ENCODE results near the gene CHCHD3. TPM values are rescaled to one million over a fixed set of nuclear protein-coding genes. Genes with fewer than 3 reads are reported as not detected.

Gene CHCHD3
- total RNA-seq, 1 donor from 2014 or later = 142 TPM

GRCh38 chr7:132751244-132751647 is 330.6 kb downstream of the CHCHD3 start:
- peak; percentile 65 for DNase-seq (ENCODE audit: low spot score)
- Histone ChIP-seq H3F3A (ENCODE audit: low read depth) (peaks cover 3% of the 10 kb centered on the region), H3K9me3 (ENCODE audit: low read depth) (no peaks in the 10 kb centered on the region), H3K4me1 (peaks cover 14% of the 10 kb centered on the region), H3K27me3 (no peaks in the 10 kb centered on the region), H3K9ac (no peak overlapping the region), H3K36me3 (no peaks in the 10 kb centered on the region), H3K4me2 (peak overlapping the region; percentile 5), H4K20me1 (ENCODE audit: low read depth) (no peaks in the 10 kb centered on the region), H3K27ac (no peak overlapping the region), H2AFZ (replicated peaks) (peak overlapping the region; percentile 90), H3K79me2 (ENCODE audit: low read depth) (no peaks in the 10 kb centered on the region), H3K4me3 (no peak overlapping the region)
- Mint-ChIP-seq H3K36me3 (no peaks in the 10 kb centered on the region), H3K27me3 (ENCODE audit: insufficient read depth, low read depth) (peaks cover 7% of the 10 kb centered on the region), H3K27ac (peak overlapping the region; percentile 47), H3K4me1 (peaks cover 18% of the 10 kb centered on the region), H3K4me3 (peak overlapping the region; percentile 1), H3K9me3 (peaks cover 4% of the 10 kb centered on the region)
- no peak for TF ChIP-seq EZH2phosphoT487 (IDR thresholded peaks at IDR 0.05)
- no peak for TF ChIP-seq CTCF (IDR thresholded peaks at IDR 0.05)
- no peak for TF ChIP-seq EZH2 (IDR thresholded peaks at IDR 0.05)

GRCh38 chr7:132750530-132751217 is 331.2 kb downstream of the CHCHD3 start:
- H3K36me3 Mint-ChIP-seq = no peaks in the 10 kb centered on the region
- no peak for DNase-seq (ENCODE audit: low spot score)
- H3K9me3 Mint-ChIP-seq = peaks cover 4% of the 10 kb centered on the region
- Histone ChIP-seq H2AFZ (replicated peaks) (peak overlapping the region; percentile 90), H3K4me2 (peak overlapping the region; percentile 5), H3K27me3 (no peaks in the 10 kb centered on the region), H3K9me3 (ENCODE audit: low read depth) (no peaks in the 10 kb centered on the region), H3K27ac (no peak overlapping the region), H3K9ac (no peak overlapping the region), H4K20me1 (ENCODE audit: low read depth) (no peaks in the 10 kb centered on the region), H3K4me1 (peaks cover 14% of the 10 kb centered on the region), H3K36me3 (no peaks in the 10 kb centered on the region), H3K79me2 (ENCODE audit: low read depth) (no peaks in the 10 kb centered on the region), H3F3A (ENCODE audit: low read depth) (peaks cover 3% of the 10 kb centered on the region), H3K4me3 (no peak overlapping the region)
- H3K27ac Mint-ChIP-seq = peak overlapping the region; percentile 47
- peaks cover 7% of the 10 kb centered on the region for H3K27me3 Mint-ChIP-seq (ENCODE audit: insufficient read depth, low read depth)
- no peak for TF ChIP-seq EZH2phosphoT487 (IDR thresholded peaks at IDR 0.05)
- TF ChIP-seq CTCF (IDR thresholded peaks at IDR 0.05) = no peak
- TF ChIP-seq EZH2 (IDR thresholded peaks at IDR 0.05) = no peak
- peak overlapping the region; percentile 1 for H3K4me3 Mint-ChIP-seq
- H3K4me1 Mint-ChIP-seq = peaks cover 18% of the 10 kb centered on the region

GRCh38 chr7:132750096-132750495 is 331.8 kb downstream of the CHCHD3 start:
- H3K4me1 Mint-ChIP-seq = peaks cover 18% of the 10 kb centered on the region
- DNase-seq (ENCODE audit: low spot score) = no peak
- Histone ChIP-seq H3K27ac (no peak overlapping the region), H3K36me3 (no peaks in the 10 kb centered on the region), H3K4me2 (no peak overlapping the region), H2AFZ (replicated peaks) (peak overlapping the region; percentile 90), H3K9ac (no peak overlapping the region), H3K27me3 (no peaks in the 10 kb centered on the region), H3K4me1 (peaks cover 14% of the 10 kb centered on the region), H4K20me1 (ENCODE audit: low read depth) (no peaks in the 10 kb centered on the region), H3F3A (ENCODE audit: low read depth) (peaks cover 3% of the 10 kb centered on the region), H3K79me2 (ENCODE audit: low read depth) (no peaks in the 10 kb centered on the region), H3K9me3 (ENCODE audit: low read depth) (no peaks in the 10 kb centered on the region), H3K4me3 (no peak overlapping the region)
- TF ChIP-seq EZH2phosphoT487 (IDR thresholded peaks at IDR 0.05) (no peak), EZH2 (IDR thresholded peaks at IDR 0.05) (no peak), CTCF (IDR thresholded peaks at IDR 0.05) (no peak)
- peak overlapping the region; percentile 47 for H3K27ac Mint-ChIP-seq
- H3K4me3 Mint-ChIP-seq = no peak overlapping the region
- no peaks in the 10 kb centered on the region for H3K36me3 Mint-ChIP-seq
- peaks cover 6% of the 10 kb centered on the region for H3K9me3 Mint-ChIP-seq
- H3K27me3 Mint-ChIP-seq (ENCODE audit: insufficient read depth, low read depth) = peaks cover 4% of the 10 kb centered on the region
